KMS-11 (cell line): ENCODE results near the gene POU2F3.

Source experiments
- H2AFZ ChIP-seq: fragments of 200-600 bp; sonication (generic); 2 replicates; pipeline ENCODE4 v1.6.1; 2016; ENCODE audit warnings: antibody characterized with exemption, mixed run types, low read depth
- H3K27ac ChIP-seq: fragments of 200-600 bp; sonication (generic); 2 replicates; pipeline ENCODE4 v1.6.1; 2016; ENCODE audit warnings: mild to moderate bottlenecking, mixed run types
- H3K27me3 ChIP-seq: fragments of 200-600 bp; sonication (generic); 2 replicates; pipeline ENCODE4 v1.6.1; 2017; ENCODE audit warnings: mild to moderate bottlenecking, low read depth, mixed run types, moderate library complexity; ENCODE audit not compliant: insufficient read depth
- H3K36me3 ChIP-seq: fragments of 200-600 bp; sonication (generic); 2 replicates; pipeline ENCODE4 v1.6.1; 2017; ENCODE audit warnings: mild to moderate bottlenecking, mixed run types; ENCODE audit not compliant: insufficient read depth
- H3K4me1 ChIP-seq: fragments of 200-600 bp; sonication (generic); 2 replicates; pipeline ENCODE4 v1.6.1; 2016; ENCODE audit warnings: mild to moderate bottlenecking, low read depth, mixed run types; ENCODE audit not compliant: poor library complexity, severe bottlenecking
- H3K4me2 ChIP-seq: fragments of 200-600 bp; sonication (generic); 2 replicates; pipeline ENCODE4 v1.7.0; 2016; ENCODE audit warnings: mild to moderate bottlenecking, mixed run types
- H3K4me3 ChIP-seq: fragments of 200-600 bp; sonication (generic); IDR thresholded peaks from 2 replicates; pipeline ENCODE4 v1.6.1; 2017; ENCODE audit warnings: low read depth, low read length, mixed read lengths; ENCODE audit not compliant: insufficient read depth
- H3K79me2 ChIP-seq: fragments of 200-600 bp; sonication (generic); 2 replicates; pipeline ENCODE4 v1.6.1; 2016; ENCODE audit warnings: low read depth, mixed run types; ENCODE audit not compliant: insufficient read depth
- H3K9ac ChIP-seq: fragments of 200-600 bp; sonication (generic); 2 replicates; pipeline ENCODE4 v1.6.1; 2016; ENCODE audit warnings: mild to moderate bottlenecking, mixed run types
- H4K20me1 ChIP-seq: fragments of 200-600 bp; sonication (generic); 2 replicates; pipeline ENCODE4 v1.6.1; 2016; ENCODE audit warnings: mild to moderate bottlenecking, mixed run types; ENCODE audit not compliant: insufficient read depth
- TF ChIP-seq, protein P1 (sequence below): fragments of 200-600 bp; sonication (generic); conservative IDR thresholded peaks from 2 replicates; pipeline ENCODE4 v1.6.1; 2017; ENCODE audit warnings: low read depth, mild to moderate bottlenecking, antibody characterized with exemption, low read length, moderate library complexity, mixed read lengths

POU2F3 gene

DNA sequence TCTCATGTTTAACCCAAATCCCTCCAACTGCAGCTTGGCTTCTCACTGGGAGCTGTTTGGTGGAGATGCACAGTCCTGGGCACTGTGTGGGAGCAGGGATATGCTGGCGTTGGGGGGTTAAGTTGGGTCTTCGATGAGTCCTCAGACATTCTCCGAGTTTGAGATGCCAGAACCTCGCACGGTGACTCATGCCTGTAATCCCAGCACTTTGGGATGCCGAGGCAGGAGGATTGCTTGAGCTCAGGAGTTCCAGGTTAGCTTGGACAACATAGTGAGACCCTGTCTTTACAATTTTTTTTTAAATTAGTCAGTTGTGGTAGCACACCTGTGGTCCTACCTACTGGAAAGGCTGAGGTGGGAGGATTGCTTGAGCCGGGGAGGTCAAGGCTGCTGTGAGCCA lies 20.7 kb downstream of the POU2F3 start:
- Histone ChIP-seq H3K79me2 (no peaks in the 10 kb centered on the region), H3K27me3 (no peaks in the 10 kb centered on the region), H3K9ac (no peak overlapping the region), H3K4me2 (no peak overlapping the region), H4K20me1 (no peaks in the 10 kb centered on the region), H3K36me3 (no peaks in the 10 kb centered on the region), H2AFZ (no peak overlapping the region), H3K4me3 (no peak overlapping the region), H3K27ac (no peak overlapping the region), H3K4me1 (no peaks in the 10 kb centered on the region)
- TF ChIP-seq, protein P1, sequence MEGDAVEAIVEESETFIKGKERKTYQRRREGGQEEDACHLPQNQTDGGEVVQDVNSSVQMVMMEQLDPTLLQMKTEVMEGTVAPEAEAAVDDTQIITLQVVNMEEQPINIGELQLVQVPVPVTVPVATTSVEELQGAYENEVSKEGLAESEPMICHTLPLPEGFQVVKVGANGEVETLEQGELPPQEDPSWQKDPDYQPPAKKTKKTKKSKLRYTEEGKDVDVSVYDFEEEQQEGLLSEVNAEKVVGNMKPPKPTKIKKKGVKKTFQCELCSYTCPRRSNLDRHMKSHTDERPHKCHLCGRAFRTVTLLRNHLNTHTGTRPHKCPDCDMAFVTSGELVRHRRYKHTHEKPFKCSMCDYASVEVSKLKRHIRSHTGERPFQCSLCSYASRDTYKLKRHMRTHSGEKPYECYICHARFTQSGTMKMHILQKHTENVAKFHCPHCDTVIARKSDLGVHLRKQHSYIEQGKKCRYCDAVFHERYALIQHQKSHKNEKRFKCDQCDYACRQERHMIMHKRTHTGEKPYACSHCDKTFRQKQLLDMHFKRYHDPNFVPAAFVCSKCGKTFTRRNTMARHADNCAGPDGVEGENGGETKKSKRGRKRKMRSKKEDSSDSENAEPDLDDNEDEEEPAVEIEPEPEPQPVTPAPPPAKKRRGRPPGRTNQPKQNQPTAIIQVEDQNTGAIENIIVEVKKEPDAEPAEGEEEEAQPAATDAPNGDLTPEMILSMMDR: no peak

DNA sequence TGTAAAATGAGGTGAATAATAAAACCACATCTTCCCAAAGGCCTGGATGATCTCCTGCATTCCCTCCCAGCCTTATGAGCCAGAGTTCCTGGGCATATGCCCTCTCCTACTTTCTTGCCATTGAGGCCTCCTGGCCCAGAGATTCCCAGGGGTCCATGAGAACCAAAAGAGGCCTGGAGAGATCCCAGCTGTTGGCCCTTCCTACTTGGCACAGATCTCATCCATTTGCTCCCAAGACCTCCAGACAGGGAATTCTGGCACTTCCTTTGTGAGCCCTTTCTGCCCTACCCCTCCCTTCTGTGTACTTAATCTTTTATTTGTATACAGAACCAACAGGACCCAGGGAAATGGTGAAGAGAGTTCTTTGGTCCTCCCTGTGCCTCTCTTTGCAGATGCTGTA lies 21.4 kb downstream of the POU2F3 start:
- no peak overlapping the region for H2AFZ ChIP-seq
- no peak overlapping the region for H3K27ac ChIP-seq
- H3K9ac ChIP-seq: no peak overlapping the region
- no peaks in the 10 kb centered on the region for H3K79me2 ChIP-seq
- no peaks in the 10 kb centered on the region for H4K20me1 ChIP-seq
- no peaks in the 10 kb centered on the region for H3K4me1 ChIP-seq
- no peak overlapping the region for H3K4me3 ChIP-seq
- no peaks in the 10 kb centered on the region for H3K36me3 ChIP-seq
- no peak overlapping the region for H3K4me2 ChIP-seq
- TF ChIP-seq, protein P1: no peak
- no peaks in the 10 kb centered on the region for H3K27me3 ChIP-seq

DNA sequence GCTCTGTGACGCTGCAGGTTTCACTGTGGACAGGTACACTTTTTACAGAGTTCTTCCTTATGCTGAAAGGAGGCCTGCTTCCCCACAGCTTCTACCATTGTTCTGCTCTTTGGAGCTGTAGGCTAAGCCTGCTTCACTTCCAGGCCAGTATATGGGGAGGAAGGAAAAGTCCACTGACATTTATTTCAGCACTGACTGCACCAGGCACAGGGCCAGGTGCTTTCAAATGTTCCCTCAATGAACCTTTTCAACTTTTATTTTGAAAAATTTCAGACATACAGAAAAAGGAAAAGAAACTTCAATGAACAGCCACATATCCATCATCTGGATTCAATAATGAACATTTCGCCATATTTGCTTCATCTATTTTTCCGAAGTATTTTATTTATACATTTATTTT lies 22.0 kb downstream of the POU2F3 start:
- H3K79me2 ChIP-seq: no peaks in the 10 kb centered on the region
- H2AFZ ChIP-seq: no peak overlapping the region
- H3K27me3 ChIP-seq: no peaks in the 10 kb centered on the region
- no peaks in the 10 kb centered on the region for H3K4me1 ChIP-seq
- H3K9ac ChIP-seq: no peak overlapping the region
- no peak overlapping the region for H3K4me2 ChIP-seq
- H3K27ac ChIP-seq: no peak overlapping the region
- H3K4me3 ChIP-seq: no peak overlapping the region
- no peaks in the 10 kb centered on the region for H4K20me1 ChIP-seq
- no peaks in the 10 kb centered on the region for H3K36me3 ChIP-seq
- TF ChIP-seq, protein P1: no peak

DNA sequence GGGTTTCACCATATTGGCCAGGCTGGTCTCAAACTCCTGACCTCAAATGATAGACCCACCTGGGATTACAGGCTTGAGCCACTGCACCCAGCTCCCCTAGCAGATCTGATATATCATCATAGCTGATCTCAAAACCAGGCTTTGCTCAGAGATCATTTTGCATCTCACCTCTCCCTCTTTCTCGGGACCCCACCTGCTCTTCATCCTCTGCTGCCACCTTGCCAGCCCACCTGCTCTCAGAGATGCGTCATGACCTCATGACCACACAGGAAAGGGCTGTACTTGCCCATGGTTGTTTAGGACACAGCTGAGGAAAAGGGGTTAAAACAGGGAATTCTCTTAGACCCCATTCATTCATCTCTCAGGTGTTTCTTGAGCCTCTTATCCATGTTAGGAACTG lies 27.4 kb downstream of the POU2F3 start:
- H3K79me2 ChIP-seq: no peaks in the 10 kb centered on the region
- H4K20me1 ChIP-seq: no peaks in the 10 kb centered on the region
- TF ChIP-seq, protein P1: no peak
- no peak overlapping the region for H2AFZ ChIP-seq
- no peak overlapping the region for H3K9ac ChIP-seq
- no peak overlapping the region for H3K27ac ChIP-seq
- H3K36me3 ChIP-seq: no peaks in the 10 kb centered on the region
- H3K4me3 ChIP-seq: no peak overlapping the region
- no peaks in the 10 kb centered on the region for H3K27me3 ChIP-seq
- H3K4me1 ChIP-seq: no peaks in the 10 kb centered on the region
- no peak overlapping the region for H3K4me2 ChIP-seq

DNA sequence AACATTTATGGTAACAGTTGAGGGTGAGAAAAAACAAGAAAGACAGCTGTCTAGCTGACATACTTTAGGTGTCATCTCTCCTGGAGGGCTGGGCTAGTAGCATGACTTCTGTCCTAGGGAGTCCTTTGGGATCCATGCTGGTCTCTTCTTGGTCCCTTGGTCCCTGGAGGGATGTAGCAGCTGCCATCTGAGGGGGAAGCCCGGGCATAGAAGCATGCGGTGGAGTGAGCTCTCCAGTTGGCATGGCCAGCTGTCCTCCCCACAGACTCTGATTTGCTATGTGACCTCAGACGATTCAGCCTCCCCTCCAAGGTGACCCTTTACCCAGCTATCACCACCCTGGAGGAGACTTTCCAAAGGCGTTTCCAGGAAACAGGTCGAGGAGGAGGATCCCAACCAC lies 28.7 kb downstream of the POU2F3 start:
- H3K4me3 ChIP-seq: no peak overlapping the region
- TF ChIP-seq, protein P1: no peak
- H3K79me2 ChIP-seq: no peaks in the 10 kb centered on the region
- no peaks in the 10 kb centered on the region for H3K36me3 ChIP-seq
- no peak overlapping the region for H3K9ac ChIP-seq
- H3K27me3 ChIP-seq: no peaks in the 10 kb centered on the region
- no peak overlapping the region for H3K4me2 ChIP-seq
- H3K27ac ChIP-seq: no peak overlapping the region
- no peak overlapping the region for H2AFZ ChIP-seq
- no peaks in the 10 kb centered on the region for H3K4me1 ChIP-seq
- H4K20me1 ChIP-seq: no peaks in the 10 kb centered on the region
